Suppressor macrophage (primary cell): ENCODE measurements around the gene NIPAL1.

Experiments
- DNase-seq, 4 experiments: peaks; one replicate each; pipeline ENCODE4 v3.0.0-alpha.2; 2020 to 2022

The NIPAL1 gene

DNA sequence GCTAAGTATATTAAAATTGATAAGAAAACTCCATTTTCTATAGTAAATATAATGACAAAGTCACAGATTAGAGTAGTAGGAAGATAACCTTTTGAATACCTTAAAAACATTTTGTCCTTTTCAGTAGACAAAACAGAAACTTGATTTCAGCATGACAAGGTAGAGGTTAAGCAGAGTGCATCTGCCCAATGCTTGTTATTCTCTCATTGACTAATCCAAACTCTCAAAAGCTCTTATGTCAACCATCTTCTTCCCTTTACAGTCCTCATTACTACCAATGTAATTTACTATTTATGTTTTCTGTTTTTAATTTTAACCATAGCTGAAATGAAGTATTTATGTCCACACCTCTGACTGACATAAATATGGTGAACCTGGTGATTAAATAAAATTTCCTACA, 11.1 kb downstream of the NIPAL1 start:
- DNase-seq, result no peak

DNA sequence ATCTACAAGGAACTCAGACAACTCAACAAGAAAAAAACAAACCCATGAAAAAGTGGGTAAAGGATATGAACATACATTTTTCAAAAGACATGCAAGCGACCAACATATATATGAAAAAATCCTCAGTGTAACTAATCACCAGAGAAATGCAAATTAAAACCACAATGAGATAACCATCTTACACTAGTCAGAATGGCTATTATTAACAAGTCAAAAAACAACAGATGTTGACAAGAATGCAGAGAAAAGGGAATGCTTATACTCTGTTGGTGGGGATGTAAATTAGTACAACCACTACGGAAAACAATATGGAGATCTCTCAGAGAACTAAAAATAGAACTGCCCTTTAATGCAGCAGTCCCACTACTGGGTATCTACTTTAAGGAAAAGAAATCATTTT, 12.1 kb downstream of the NIPAL1 start:
- no peak for DNase-seq

DNA sequence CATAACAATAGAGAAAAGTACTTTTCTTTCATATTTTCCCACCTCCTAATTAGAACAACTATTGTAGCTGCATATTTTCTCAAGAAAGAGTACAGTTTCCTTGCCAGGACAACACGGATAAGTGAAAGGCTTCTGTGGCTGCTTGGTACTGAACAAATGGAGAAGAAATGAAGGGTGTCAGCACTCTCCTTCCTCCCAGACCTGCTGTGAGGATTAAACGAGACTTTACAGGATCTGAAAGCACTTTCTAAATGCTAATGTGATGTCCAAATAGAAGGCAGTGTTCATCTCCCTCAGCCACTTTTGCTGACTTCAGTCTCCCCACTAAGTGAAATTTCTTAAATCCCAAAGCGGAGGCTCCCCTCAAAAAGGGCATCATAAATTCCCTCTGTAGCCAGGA, 13.9 kb downstream of the NIPAL1 start:
- no peak for DNase-seq

DNA sequence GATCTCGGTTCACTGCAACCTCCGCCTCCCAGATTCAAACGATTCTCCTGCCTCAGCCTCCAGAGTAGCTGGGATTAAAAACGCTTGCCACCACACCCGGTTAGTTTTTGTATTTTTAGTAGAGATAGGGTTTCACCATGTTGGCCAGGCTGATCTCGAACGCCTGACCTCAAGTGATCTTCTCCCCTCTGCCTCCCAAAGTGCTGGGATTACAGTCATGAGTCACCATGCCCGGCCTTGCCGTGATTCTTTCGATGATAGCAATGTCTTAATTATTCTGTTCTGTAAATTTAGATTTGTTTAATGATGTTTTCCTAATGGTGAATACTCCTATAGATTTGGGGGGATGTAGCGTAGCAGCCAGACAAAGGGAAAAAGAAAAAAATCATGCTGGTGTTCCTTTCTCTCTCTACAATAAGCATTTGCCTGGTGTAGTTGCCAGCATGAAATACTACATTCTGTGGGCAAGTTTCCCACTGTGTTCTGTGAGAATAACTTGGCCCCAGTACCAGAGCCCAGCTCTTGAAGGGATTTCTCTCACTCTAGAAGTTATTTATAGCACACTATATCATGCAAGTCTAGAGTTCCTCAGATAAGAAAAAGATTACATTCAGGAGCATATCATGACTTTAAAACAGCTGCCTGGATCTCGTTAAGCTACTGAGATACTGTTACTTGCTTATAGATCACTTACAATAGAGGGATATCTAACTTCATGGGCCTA, 15.4 kb downstream of the NIPAL1 start:
- DNase-seq, result no peak

DNA sequence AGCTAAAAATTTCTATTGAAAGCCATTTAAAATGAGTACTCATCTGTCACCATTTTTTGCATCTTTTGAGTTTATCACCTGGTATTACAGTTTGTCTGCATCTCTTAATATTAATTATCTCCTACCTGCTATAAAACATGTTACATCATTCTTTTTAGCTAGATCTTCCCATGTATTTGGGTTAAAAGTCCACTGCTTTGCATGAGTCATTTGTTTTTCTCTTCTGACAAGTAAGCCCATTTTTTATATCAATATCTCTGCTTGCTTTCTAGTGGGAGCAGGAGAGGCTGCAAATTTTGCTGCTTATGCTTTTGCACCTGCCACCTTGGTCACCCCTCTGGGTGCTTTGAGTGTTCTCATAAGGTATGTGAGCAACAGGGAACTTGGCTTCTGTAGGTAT, 16.1 kb downstream of the NIPAL1 start:
- DNase-seq, result no peak

- DNase-seq, result no peak
Measured at GRCh38 chr4:48033412-48033811, 16.8 kb downstream of the NIPAL1 start.

- peak; percentile 47 to 62 (median 53) for DNase-seq
Measured at GRCh38 chr4:48033825-48034413, 17.3 kb downstream of the NIPAL1 start.

DNA sequence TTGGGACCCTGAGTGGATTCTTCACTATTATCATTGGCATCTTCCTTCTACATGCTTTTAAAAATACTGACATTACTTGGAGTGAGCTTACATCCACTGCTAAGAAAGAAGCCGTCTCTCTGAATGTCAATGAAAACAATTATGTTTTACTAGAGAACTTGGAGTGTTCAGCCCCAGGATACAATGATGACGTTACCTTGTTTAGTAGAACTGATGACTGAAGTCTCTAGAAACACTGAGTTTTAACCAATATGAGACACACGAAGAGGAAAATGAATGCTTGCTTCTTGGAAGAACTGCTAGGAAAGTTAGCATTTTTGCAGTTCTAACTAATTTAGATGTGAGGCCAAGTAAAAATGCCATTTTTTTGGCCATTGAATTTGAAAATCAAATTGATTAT, 19.4 kb downstream of the NIPAL1 start:
- DNase-seq, result no peak

DNA sequence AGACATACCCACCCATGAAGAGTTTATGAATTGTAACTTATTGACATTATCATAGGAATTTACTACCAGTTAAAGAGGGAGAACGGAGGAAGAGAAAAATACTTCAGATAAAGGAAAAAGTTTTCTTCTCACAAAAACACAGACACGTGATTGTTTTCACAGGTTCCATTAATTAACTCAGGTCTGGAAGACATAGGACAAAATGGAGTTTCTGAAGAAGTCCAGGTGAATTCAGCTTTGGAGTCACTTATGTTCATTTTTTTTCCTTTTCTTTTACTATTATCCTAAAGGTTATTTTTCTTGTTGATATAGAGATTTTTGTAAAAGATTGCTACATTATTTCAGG, 20.5 kb downstream of the NIPAL1 start:
- no peak for DNase-seq

DNA sequence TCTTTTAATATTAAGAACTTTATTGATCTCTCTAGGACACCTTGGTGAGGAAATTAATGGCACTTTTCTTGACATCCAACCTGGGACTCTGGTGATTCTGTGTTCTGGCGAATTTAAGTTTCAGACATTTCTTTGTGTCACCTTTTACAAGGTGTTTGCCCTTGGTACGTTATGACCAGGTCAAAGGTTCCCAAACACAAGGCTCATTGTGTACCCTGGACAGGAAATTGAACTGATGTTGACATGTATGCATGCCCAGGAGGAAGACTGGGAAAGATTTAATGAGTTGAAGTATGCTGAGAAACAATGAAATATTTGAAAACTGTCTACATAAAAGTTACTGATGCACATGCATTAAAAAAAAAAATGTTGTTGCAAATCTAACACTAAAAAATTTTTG, 22.1 kb downstream of the NIPAL1 start:
- no peak for DNase-seq

DNA sequence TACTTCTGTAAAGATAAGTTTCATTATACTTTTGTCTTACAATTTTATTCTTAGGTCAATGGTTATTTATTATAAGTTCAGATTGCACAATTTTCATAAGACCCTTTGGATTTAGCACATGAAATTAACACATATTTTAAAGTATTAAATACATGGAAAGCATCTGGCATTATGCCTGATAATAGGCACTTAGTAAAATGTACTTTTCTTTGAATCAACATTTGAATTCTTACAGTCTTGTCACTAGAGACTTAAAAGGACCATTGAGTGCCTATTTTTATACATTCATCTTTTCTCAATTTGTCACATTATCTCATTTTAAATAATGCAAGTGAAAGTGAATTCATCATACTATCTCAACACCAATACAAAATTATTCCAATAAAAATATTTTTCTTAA, 23.0 kb downstream of the NIPAL1 start:
- DNase-seq, result no peak

DNA sequence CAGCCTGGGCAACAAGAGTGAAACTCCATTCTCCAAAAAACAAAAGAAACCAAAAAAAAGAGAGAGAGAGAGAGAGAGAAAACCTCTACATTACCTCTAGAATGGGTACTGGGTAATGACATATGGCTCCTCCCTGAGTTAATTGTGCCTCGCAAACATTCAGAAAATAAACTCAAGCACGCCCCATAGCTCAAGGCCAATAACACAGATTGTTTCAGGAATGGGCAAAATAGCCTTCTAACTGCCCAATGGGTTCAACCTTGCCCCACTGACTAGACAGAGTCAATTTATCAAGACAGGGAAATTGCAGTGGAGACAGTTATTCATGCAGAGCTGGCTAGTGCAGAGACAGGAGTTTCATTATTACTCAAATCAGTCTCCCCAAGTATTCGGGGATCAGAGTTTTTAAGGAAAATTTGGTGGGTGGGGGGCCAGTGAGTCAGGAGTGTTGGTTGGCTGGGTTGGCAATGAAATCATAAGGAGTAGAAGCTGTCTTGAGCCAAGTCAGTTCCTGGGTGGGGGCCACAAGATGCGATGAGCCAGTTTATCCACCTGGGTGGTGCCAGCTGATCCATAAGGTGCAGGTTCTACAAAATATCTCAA, 25.1 kb downstream of the NIPAL1 start:
- no peak for DNase-seq

- no peak for DNase-seq
Measured at GRCh38 chr4:48042979-48043461, 26.4 kb downstream of the NIPAL1 start.

DNA sequence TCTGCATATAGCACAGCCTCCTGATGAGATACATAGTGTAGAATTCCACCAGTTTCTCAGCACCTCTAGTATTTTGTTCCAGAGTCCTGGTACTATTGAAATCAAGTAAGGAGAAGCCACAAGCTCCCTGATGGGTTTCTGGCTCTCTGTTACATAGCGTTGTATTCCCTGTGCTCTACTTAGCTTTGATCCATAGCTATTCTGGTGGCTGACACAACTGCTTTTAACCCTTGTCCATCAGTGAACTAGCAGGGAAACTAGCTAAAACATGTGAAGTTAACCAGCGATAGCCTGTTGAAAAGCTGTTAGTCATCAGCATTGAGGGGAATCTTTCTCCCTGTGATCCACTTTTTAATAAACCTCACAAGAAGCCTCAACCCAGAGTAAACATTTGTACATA, 26.9 kb downstream of the NIPAL1 start:
- DNase-seq, result no peak

GRCh38 chr4:48044298-48044697, 27.7 kb downstream of the NIPAL1 start:
- no peak for DNase-seq

DNA sequence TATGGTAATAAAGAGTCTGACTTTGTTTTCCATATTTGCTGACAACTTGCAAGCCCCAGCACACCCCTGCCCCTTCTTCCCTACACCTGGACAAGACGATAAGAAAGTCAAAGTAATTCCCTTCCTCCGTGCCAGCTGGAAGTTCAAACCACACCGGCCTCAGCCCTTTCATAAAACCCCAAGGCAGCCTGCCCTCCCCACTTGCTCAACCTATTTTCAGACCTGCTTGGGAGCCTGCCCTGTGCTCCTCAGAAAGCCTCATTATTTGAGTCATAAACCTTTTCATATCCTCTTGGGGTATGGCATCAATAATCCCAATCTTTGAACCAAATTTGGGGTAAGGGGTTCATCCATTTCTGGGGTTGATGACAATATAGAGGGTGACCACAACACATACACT, 29.5 kb downstream of the NIPAL1 start:
- no peak for DNase-seq

DNA sequence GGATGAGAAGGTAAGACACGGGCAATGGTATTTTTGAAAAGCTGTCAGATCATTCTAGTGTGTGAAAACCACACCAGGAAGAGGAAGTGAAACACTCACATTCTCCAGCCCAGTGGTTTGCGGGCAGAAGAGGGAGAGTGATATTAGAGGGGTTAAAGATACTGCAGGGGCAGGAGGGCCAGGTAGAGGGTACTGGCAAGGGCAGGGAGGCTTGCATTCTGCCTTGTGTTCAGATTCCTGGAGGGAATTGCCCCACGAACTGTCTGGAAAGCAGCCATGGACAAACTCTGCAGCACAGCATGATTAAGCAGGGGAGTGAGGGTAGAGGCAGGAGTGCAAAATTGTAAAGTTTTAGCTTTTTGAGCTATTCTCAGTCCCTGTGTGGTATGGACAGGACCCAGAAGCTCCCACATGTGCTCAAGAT, 30.9 kb downstream of the NIPAL1 start:
- peak; percentile 43 to 68 (median 60) for DNase-seq

- no peak for DNase-seq
Measured at GRCh38 chr4:48047896-48048295, 31.3 kb downstream of the NIPAL1 start.

- DNase-seq, result no peak
Measured at GRCh38 chr4:48049483-48049882, 32.9 kb downstream of the NIPAL1 start.

- DNase-seq, result no peak
Measured at GRCh38 chr4:48051078-48051477, 34.5 kb downstream of the NIPAL1 start.

DNA sequence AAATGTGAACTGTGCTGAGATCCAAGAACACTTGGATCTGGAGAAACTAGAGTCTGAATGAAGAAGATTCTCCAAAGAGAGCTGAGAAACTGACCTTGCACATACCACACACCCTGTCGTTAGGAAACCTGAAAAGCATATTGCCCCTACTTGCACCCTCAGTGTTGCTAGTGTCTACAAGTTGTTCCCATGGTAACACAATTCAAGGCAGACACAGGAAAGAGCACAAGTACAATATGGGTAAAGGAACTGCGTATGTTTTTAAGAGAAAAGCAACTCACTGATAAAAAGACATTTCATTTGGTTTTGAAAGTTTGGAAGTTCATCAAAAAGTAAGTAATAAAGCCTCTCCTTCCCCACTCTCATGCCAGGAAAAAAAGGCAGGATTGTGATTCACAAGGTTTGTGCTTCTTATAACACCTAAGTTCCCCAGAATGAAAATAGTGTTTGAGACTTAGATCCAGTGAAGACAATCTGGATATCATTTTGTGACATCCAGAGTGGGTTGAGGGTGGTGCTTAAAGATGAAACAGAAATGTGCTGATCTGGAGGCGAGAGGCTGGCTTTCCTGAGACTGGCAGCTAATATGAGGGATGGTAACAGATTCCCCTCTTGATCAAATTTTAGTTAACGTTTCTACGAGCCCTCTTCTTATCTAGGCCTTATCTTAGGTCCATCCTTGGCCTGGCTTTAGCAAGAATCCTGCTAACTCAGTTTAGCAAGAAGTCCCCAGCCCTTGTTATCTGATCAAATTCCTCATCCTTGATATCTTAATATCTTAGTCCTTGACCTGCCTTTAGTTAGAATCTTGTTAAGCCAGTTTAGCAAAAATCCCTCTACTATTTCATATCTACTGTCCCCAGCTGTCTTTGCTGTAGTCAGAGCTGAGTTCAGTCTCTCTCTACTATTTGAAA, 42.3 kb downstream of the NIPAL1 start:
- no peak for DNase-seq

DNA sequence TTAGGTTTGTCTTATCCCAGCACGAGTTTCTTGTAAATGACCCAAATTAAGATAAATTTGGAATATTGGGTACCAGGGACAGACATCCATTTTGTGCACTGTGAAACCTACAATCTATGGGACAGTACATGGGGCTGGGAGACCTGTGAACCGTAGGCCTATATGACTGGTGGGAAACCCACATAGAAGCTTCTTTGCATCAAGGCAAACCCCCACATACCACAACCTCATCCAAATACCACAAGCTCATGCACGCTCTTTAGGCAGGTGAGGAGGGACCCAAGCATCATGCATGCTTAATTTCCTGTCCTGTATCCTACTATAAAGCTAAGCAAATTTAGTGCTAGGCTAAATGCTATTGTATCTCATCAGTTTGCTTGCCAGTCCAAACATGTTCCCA, 47.8 kb downstream of the NIPAL1 start:
- DNase-seq, result no peak

DNA sequence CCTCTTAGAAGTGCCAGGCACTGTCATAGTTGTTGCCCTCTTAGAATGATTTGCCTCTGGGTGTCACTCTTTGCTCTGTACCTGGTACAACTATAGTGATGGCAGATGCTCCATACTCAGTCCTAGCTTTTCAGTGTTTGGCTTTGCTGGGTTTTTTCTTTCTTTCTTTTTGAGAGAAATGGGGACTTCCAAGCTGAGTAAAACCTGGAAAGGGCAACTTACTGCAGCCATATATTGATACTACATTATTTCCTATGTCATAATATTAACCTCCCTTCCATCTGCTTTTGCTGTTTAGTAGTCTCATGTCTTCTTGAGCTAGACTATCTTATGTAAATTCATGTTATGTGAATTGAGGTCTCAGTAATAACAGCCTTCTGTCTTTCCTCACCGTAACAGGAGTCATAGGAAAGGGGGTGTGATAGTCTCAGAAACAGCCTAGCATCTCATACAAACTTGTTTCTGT, 49.0 kb downstream of the NIPAL1 start:
- no peak for DNase-seq
